ENCODE measurements around the gene CYP4F3. TPM values are rescaled to one million over a fixed set of nuclear protein-coding genes. Genes with fewer than 3 reads are reported as not detected.

CYP4F3 gene
- total RNA-seq, 1 experiment from 2014 or later, result 0.04 TPM

- no peak for TF ChIP-seq ZBTB43 (CRISPR knock-in tag; IDR thresholded peaks at IDR 0.05)
- no peak for TF ChIP-seq E2F1 (CRISPR knock-in tag; IDR thresholded peaks at IDR 0.05)
- no peak for TF ChIP-seq FOXK1 (CRISPR knock-in tag; IDR thresholded peaks at IDR 0.05)
- TF ChIP-seq ZNF396 (CRISPR knock-in tag; IDR thresholded peaks at IDR 0.05; ENCODE audit: borderline replicate concordance), result no peak
- no peak for TF ChIP-seq SMAD4 (CRISPR knock-in tag; IDR thresholded peaks at IDR 0.05)
- no peak for TF ChIP-seq ZNF317 (CRISPR knock-in tag; IDR thresholded peaks at IDR 0.05; ENCODE audit: borderline replicate concordance, low read depth)
- no peak for TF ChIP-seq ATF6 (CRISPR knock-in tag; IDR thresholded peaks at IDR 0.05)
- no peak for TF ChIP-seq TEAD1 (CRISPR knock-in tag; IDR thresholded peaks at IDR 0.05)
- TF ChIP-seq MYBL2 (CRISPR knock-in tag; IDR thresholded peaks at IDR 0.05), result no peak
- TF ChIP-seq RORB (CRISPR knock-in tag; IDR thresholded peaks at IDR 0.05), result no peak
- no peak for TF ChIP-seq MLX (CRISPR knock-in tag; IDR thresholded peaks at IDR 0.05)
- no peak for TF ChIP-seq ZNF512 (CRISPR knock-in tag; IDR thresholded peaks at IDR 0.05; ENCODE audit: borderline replicate concordance)
- no peak for TF ChIP-seq ZNF281 (CRISPR knock-in tag; IDR thresholded peaks at IDR 0.05)
- no peak for TF ChIP-seq ZNF121 (CRISPR knock-in tag; IDR thresholded peaks at IDR 0.05)
Observed at GRCh38 chr19:15663247-15663646, 22.6 kb downstream of the CYP4F3 start (continued).

- TF ChIP-seq TEAD4 (CRISPR knock-in tag; IDR thresholded peaks at IDR 0.05), result no peak
- H3K27ac Mint-ChIP-seq, result no peak overlapping the region
- no peaks in the 10 kb centered on the region; the same call in 1 of the 2 replicates for H3K27me3 Mint-ChIP-seq (ENCODE audit: low read depth)
- CTCF ChIA-PET, result no interaction called here
- POLR2A ChIA-PET, result no interaction called here
- no peak overlapping the region for H3K4me3 Mint-ChIP-seq
- ATAC-seq (no peak), DNase-seq (ENCODE audit: low spot score) (no peak)
- no peaks in the 10 kb centered on the region for H3K4me1 Mint-ChIP-seq
- peaks cover 7% of the 10 kb centered on the region for H3K9me3 Mint-ChIP-seq
- peaks cover 41% of the 10 kb centered on the region for H3K36me3 Mint-ChIP-seq
Observed at GRCh38 chr19:15666186-15666585, 25.5 kb downstream of the CYP4F3 start.

- ATAC-seq, result no peak
- no peaks in the 10 kb centered on the region; the same call in 1 of the 2 replicates for H3K27me3 Mint-ChIP-seq (ENCODE audit: low read depth)
- no peak for TF ChIP-seq ZNF263 (CRISPR knock-in tag; IDR thresholded peaks at IDR 0.05; ENCODE audit: low read depth)
- H3K4me1 Mint-ChIP-seq, result no peaks in the 10 kb centered on the region
- peaks cover 40% of the 10 kb centered on the region for H3K36me3 Mint-ChIP-seq
- DNase-seq (ENCODE audit: low spot score), result no peak
- H3K4me3 Mint-ChIP-seq, result no peak overlapping the region
- peaks cover 8% of the 10 kb centered on the region for H3K9me3 Mint-ChIP-seq
- ChIA-PET POLR2A (no interaction called here), CTCF (no interaction called here)
- H3K27ac Mint-ChIP-seq, result no peak overlapping the region
Observed at GRCh38 chr19:15666883-15667282, 26.2 kb downstream of the CYP4F3 start.
